ENCODE data around the gene OSBPL9. TPM values are rescaled to one million over a fixed set of nuclear protein-coding genes. Genes with fewer than 3 reads are reported as not detected.

OSBPL9 gene
- total and polyA plus RNA-seq, 9 of the 15 experiments (the other 6 are each of a cell fraction or from before 2014, with no cell fraction given), result 43.9 to 217 (median 170) TPM

GRCh38 chr1:51691920-51692319 lies 75.0 kb downstream of the OSBPL9 start:
- 68% methylated on average over 5 of the region's 5 CpGs for WGBS (ENCODE audit: insufficient coverage, low coverage, missing lambda C conversion rate)
- Histone ChIP-seq H3K36me3 (ENCODE audit: control insufficient read depth, insufficient read depth, low read length) (no peaks in the 10 kb centered on the region), H3K4me3 (no peak overlapping the region), H2AFZ (ENCODE audit: low read depth, low read length) (no peak overlapping the region), H3K4me2 (ENCODE audit: insufficient read depth, low read length) (no peak overlapping the region), H3K9ac (ENCODE audit: insufficient read depth in 1 of 2, low read depth in 2 of 2, low read length in 2 of 2) (no peak overlapping the region), H3K9me3 (replicated peaks; ENCODE audit: control insufficient read depth, insufficient read depth, low read depth, low read length) (no peaks in the 10 kb centered on the region), H4K20me1 (replicated peaks; ENCODE audit: control insufficient read depth, insufficient read depth, low read length) (peaks cover 5% of the 10 kb centered on the region; the same call in 1 of the 2 replicates), H3K9me1 (ENCODE audit: control insufficient read depth, insufficient read depth, low read length) (no peaks in the 10 kb centered on the region), H3K79me2 (ENCODE audit: control insufficient read depth, insufficient read depth, low read length) (peaks cover 3% of the 10 kb centered on the region; the same call in 1 of the 3 replicates), H3K27ac (ENCODE audit: extremely low read depth, low read depth, low read length) (no peak overlapping the region), H3K4me1 (replicated peaks in 1 of 2; ENCODE audit: control insufficient read depth in 2 of 2, insufficient read depth in 2 of 2, low read length in 2 of 2) (peaks cover 2 to 9% of the 10 kb centered on the region in 2 experiments; a peak in 4 of 5 replicates), H3K27me3 (ENCODE audit: control insufficient read depth in 2 of 2, insufficient read depth in 2 of 2, low read length in 2 of 2) (no peaks in the 10 kb centered on the region)
- in situ Hi-C loops (cut with MboI) (no loop called here), intact Hi-C loops (cut with micrococcal nuclease) (no loop called here)
- DNase-seq (ENCODE audit: extremely low read depth in 1 of 4, low spot score in 3 of 4) (no peak), ATAC-seq (no peak), FAIRE-seq (no peak)
- CTCF ChIA-PET (ENCODE audit: low intra/inter-chr PET ratio), result no interaction called here
- POLR2A ChIA-PET, result interaction anchor here (1.0 to 1.2 kb wide), 2 partner anchors 10 to 11 kb away, joined by 3 read pairs; no protein-coding TSS in a partner anchor
- no TSS peak for BruUV-seq (replicated peaks)
- TF ChIP-seq FOXM1 (IDR thresholded peaks at IDR 0.05; ENCODE audit: low read depth) (no peak), FOXM1 (CRISPR knock-in tag; IDR thresholded peaks at IDR 0.05; ENCODE audit: low read depth) (no peak), AFF1 (IDR thresholded peaks at IDR 0.05; ENCODE audit: low read depth in 1 of 2, partially characterized antibody in 2 of 2) (no peak), NR1H2 (CRISPR knock-in tag; IDR thresholded peaks at IDR 0.05) (no peak), ZNF124 (CRISPR knock-in tag; IDR thresholded peaks at IDR 0.05) (no peak), GTF2B (IDR thresholded peaks at IDR 0.05; ENCODE audit: extremely low read depth, insufficient read length) (no peak), ZNF197 (CRISPR knock-in tag; IDR thresholded peaks at IDR 0.05; ENCODE audit: low read depth) (no peak), ZNF551 (CRISPR knock-in tag; IDR thresholded peaks at IDR 0.05) (no peak), PURB (CRISPR knock-in tag; IDR thresholded peaks at IDR 0.05; ENCODE audit: low read depth) (no peak), ZNF511 (CRISPR knock-in tag; IDR thresholded peaks at IDR 0.05) (no peak), FOXK2 (conservative IDR thresholded peaks at IDR 0.05 in 1 of 2, IDR thresholded peaks at IDR 0.05 in 1 of 2; ENCODE audit: low read depth in 2 of 2) (no peak), ZBTB2 (IDR thresholded peaks at IDR 0.05) (no peak), ARNT (IDR thresholded peaks at IDR 0.05) (no peak), SMAD2 (IDR thresholded peaks at IDR 0.05; ENCODE audit: low read depth, low read length) (no peak), RAD21 (CRISPR knock-in tag; conservative IDR thresholded peaks at IDR 0.05 in 1 of 2, IDR thresholded peaks at IDR 0.05 in 1 of 2) (no peak)
